Nephron progenitor cell (in vitro differentiated cells): Measurements from ENCODE around the gene EMILIN2.

ENCODE experiments used
- DNase-seq: peaks from one replicate; pipeline ENCODE4 v3.0.0; 2021
- H3K27ac Mint-ChIP-seq: 2 replicates; pipeline ENCODE4 v1.8.0; 2021; ENCODE audit warnings: mild to moderate bottlenecking, moderate library complexity, mixed read lengths
- H3K27me3 Mint-ChIP-seq: 2 replicates; pipeline ENCODE4 v1.8.0; 2021; ENCODE audit warnings: mild to moderate bottlenecking, low read depth, mixed read lengths; ENCODE audit not compliant: poor library complexity
- H3K36me3 Mint-ChIP-seq: 2 replicates; pipeline ENCODE4 v1.8.0; 2021; ENCODE audit warnings: low read depth, mixed read lengths
- H3K4me1 Mint-ChIP-seq: 2 replicates; pipeline ENCODE4 v1.8.0; 2021; ENCODE audit warnings: mixed read lengths
- H3K4me3 Mint-ChIP-seq: 2 replicates; pipeline ENCODE4 v1.8.0; 2021; ENCODE audit warnings: mild to moderate bottlenecking, moderate library complexity, mixed read lengths
- H3K9me3 Mint-ChIP-seq: 2 replicates; pipeline ENCODE4 v1.8.0; 2021; ENCODE audit warnings: mild to moderate bottlenecking, moderate library complexity, mixed read lengths
- TF ChIP-seq, protein P1 (sequence below): fragments of 200-600 bp; sonication (generic); IDR thresholded peaks from 2 replicates; pipeline ENCODE4 v1.5.0; 2021; ENCODE audit warnings: antibody characterized with exemption

The EMILIN2 gene

DNA sequence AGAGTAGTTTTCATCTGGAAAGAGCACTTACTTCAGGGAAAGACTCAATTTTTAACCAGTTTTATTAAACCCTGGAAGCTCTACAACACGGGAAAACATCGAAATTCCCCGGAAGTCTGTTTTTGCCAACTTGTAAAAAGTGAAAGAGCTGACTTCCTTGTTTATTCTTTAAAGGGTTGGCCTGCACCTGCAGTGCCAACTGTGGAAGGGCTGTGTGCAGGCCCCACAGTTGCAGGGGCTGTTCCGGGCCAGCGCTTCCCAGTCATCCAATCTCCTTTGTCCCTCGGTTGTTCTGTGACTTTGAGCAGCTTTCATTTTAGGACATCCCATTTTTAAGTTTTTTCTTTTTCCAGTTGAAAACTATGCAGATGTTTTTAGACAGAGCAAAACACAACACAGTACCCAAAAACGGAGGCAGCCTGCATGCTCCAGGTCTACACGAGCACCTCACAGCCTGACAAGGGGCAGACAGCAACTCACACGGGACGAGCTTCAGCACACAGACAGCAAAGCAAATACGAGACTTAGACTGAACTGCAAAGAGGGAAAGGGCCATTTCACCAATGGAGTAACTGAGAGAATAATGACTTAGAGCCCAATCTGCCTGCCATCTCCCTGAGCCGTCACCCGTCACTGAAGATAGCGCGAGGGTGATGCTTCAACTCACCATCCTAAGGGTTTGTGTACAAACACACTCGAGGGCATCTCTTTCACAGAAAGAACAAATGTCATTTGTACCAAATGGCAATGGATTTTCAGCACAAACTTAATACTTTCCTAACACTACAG, 70.6 kb downstream of the EMILIN2 start:
- peak; percentile 35 for DNase-seq
- H3K4me3 Mint-ChIP-seq = peak overlapping the region; percentile 12
- H3K27me3 Mint-ChIP-seq = peaks cover 3% of the 10 kb centered on the region
- TF ChIP-seq, protein P1, sequence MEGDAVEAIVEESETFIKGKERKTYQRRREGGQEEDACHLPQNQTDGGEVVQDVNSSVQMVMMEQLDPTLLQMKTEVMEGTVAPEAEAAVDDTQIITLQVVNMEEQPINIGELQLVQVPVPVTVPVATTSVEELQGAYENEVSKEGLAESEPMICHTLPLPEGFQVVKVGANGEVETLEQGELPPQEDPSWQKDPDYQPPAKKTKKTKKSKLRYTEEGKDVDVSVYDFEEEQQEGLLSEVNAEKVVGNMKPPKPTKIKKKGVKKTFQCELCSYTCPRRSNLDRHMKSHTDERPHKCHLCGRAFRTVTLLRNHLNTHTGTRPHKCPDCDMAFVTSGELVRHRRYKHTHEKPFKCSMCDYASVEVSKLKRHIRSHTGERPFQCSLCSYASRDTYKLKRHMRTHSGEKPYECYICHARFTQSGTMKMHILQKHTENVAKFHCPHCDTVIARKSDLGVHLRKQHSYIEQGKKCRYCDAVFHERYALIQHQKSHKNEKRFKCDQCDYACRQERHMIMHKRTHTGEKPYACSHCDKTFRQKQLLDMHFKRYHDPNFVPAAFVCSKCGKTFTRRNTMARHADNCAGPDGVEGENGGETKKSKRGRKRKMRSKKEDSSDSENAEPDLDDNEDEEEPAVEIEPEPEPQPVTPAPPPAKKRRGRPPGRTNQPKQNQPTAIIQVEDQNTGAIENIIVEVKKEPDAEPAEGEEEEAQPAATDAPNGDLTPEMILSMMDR = no peak
- peak overlapping the region; percentile 71 for H3K27ac Mint-ChIP-seq
- peaks cover 42% of the 10 kb centered on the region for H3K36me3 Mint-ChIP-seq
- H3K4me1 Mint-ChIP-seq = peaks cover 60% of the 10 kb centered on the region
- H3K9me3 Mint-ChIP-seq = no peaks in the 10 kb centered on the region

DNA sequence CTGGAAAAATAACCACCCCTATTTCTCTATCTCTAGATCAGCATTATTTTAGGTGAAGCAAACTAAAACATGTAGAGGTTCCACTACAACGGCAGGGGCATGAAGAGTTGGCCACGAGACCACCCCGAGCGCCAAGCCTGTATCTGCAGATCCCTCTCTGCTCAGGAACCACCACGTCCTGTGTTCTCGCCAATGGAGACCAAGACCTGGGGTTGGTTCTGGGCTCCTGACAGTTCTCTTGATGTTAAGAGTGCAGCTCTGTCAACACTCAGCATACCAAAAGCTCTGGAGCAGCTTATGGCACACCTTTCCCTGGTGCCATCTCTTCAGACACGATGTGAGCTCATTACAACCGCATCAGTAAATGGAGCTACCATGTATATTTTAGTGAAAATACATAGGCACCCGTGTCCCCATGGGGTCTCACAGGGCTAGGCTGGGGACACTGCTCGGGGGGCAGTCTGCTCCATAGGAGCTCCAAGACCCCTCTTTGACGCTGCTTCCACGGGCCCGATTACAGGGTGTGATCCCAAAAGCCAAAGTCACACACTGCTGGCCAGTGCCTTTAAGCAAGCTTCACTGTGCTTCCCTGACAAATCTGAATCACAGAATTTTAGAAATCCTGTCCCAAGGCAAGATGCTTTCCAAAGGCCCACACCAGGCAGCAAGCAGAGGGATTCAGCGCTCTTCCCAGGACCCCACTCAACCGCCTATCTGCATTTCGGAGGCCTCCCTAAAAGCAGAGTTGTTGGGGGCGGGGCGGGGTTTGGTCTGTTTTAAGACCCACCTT, 72.2 kb downstream of the EMILIN2 start:
- Mint-ChIP-seq H3K36me3 (peaks cover 55% of the 10 kb centered on the region), H3K4me3 (no peak overlapping the region), H3K4me1 (peaks cover 45% of the 10 kb centered on the region), H3K27ac (peak overlapping the region; percentile 74), H3K27me3 (peaks cover 5% of the 10 kb centered on the region), H3K9me3 (no peaks in the 10 kb centered on the region)
- TF ChIP-seq, protein P1 = no peak
- no peak for DNase-seq

DNA sequence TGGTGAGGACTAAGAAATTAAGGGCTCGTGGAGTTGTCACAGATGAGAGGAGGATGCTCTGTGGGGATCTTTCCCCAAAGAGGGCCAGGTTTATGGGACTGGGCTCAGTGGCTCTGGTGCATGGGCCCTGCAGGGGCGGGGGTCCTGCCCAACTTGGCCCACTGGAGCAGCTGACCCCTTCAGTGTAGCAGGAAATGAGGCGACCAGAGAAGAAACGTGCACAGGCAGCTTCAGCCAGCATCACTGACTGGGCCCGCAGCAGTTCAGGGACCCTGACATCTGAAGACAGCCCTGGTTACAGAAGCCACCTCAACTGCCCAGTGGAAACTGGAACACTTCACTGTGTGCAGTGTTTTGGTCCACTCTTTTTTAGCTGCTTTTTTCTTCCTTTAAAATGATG, 72.8 kb downstream of the EMILIN2 start:
- peaks cover 5% of the 10 kb centered on the region for H3K27me3 Mint-ChIP-seq
- H3K4me1 Mint-ChIP-seq = peaks cover 38% of the 10 kb centered on the region
- DNase-seq = no peak
- H3K36me3 Mint-ChIP-seq = peaks cover 62% of the 10 kb centered on the region
- H3K4me3 Mint-ChIP-seq = no peak overlapping the region
- H3K9me3 Mint-ChIP-seq = no peaks in the 10 kb centered on the region
- TF ChIP-seq, protein P1 = no peak
- peak overlapping the region; percentile 74 for H3K27ac Mint-ChIP-seq

GRCh38 chr18:2920027-2920426, 73.2 kb downstream of the EMILIN2 start:
- Mint-ChIP-seq H3K27ac (no peak overlapping the region), H3K4me3 (no peak overlapping the region), H3K9me3 (no peaks in the 10 kb centered on the region), H3K36me3 (peaks cover 66% of the 10 kb centered on the region), H3K4me1 (peaks cover 34% of the 10 kb centered on the region), H3K27me3 (peaks cover 5% of the 10 kb centered on the region)
- no peak for DNase-seq
- TF ChIP-seq, protein P1 = no peak

- H3K4me1 Mint-ChIP-seq = peaks cover 28% of the 10 kb centered on the region
- H3K27ac Mint-ChIP-seq = peak overlapping the region; percentile 50
- H3K9me3 Mint-ChIP-seq = no peaks in the 10 kb centered on the region
- H3K36me3 Mint-ChIP-seq = peaks cover 73% of the 10 kb centered on the region
- TF ChIP-seq, protein P1 = no peak
- peaks cover 5% of the 10 kb centered on the region for H3K27me3 Mint-ChIP-seq
- no peak overlapping the region for H3K4me3 Mint-ChIP-seq
- no peak for DNase-seq
Measured at GRCh38 chr18:2920546-2921343, 73.9 kb downstream of the EMILIN2 start.
